ENCODE data around the gene ODF2.
"Not testable (repeated sequence)": the region's sequence is repeated elsewhere in the genome, so short reads cannot be mapped to it uniquely, and the experiment has no call there.

ODF2 gene

DNA sequence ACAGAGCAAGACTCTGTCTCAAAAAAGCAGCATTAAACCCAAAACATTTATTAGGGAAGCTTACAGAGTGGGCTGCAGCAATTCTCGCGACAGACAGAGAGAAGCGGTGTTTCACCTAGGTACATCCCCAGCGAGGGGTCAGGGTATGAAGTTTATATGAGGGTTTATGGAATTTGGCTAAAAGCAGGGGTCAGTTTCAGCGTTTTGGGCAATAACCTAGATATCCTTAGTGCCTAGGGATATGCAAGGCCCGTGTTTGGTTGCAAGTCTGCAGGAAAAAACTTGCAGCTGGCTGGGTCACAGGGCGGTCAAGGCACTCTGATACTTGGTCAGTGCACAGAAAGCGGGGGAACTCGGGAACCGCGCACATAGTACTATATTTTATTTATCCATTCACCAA, 48.1 kb downstream of the ODF2 start:
- TF ChIP-seq, protein P1, sequence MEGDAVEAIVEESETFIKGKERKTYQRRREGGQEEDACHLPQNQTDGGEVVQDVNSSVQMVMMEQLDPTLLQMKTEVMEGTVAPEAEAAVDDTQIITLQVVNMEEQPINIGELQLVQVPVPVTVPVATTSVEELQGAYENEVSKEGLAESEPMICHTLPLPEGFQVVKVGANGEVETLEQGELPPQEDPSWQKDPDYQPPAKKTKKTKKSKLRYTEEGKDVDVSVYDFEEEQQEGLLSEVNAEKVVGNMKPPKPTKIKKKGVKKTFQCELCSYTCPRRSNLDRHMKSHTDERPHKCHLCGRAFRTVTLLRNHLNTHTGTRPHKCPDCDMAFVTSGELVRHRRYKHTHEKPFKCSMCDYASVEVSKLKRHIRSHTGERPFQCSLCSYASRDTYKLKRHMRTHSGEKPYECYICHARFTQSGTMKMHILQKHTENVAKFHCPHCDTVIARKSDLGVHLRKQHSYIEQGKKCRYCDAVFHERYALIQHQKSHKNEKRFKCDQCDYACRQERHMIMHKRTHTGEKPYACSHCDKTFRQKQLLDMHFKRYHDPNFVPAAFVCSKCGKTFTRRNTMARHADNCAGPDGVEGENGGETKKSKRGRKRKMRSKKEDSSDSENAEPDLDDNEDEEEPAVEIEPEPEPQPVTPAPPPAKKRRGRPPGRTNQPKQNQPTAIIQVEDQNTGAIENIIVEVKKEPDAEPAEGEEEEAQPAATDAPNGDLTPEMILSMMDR (conservative IDR thresholded peaks at IDR 0.05; ENCODE audit: control insufficient read depth, insufficient read depth, low read depth, low read length), result no peak
- H3K4me3 ChIP-seq (ENCODE audit: control insufficient read depth, low read depth, low read length), result peak overlapping the region; percentile 94
- peak; percentile 25 for DNase-seq (ENCODE audit: low read depth)

DNA sequence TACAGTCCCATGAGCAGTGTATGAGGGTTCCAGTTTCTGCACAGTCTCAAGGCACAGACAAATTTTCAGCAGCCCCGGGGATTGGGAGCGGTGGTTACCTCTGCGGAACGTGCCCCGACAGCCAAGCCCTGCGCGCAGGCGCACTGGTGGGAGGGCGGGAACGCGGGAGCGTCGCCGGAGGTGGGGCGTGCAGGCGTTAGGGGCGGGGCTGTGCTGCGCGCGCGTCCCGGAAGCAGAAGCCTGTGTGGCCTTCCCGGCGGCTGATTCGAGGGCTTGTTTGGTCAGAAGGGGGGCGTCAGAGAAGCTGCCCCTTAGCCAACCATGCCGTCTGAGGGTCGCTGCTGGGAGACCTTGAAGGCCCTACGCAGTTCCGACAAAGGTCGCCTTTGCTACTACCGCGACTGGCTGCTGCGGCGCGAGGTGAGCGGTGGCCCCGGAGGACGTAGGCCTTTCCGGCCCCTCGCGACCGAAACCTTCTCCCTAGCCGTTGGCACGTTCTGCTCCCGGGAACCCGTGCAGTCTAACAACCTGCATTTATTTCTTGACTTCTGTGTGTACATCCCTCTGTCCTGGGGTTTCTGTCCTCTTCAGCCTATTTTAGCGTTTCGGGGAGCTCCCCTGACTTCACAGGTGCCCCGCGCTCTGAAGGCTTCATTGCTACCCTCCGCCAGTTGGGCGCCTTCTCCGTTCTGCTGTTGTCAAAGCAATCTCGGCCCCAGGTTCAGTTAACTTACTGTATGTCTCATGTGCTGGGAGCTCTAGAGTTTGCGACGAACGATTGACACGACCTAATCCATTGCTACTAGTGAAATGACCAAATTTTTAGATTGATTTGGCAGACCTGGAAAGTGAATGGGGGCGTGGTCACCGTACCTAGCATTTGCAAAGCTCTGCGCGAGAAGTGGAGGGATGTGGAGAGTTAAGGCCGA, 48.9 kb downstream of the ODF2 start, which contains the start of gene GLE1:
Gene GLE1, plus strand, starts transcription at position 235 of the 929 bp plus-strand sequence. Its CDS starts 87 bp downstream, at position 322.
- peak; percentile 84 for DNase-seq (ENCODE audit: low read depth)
- TF ChIP-seq, protein P1 (conservative IDR thresholded peaks at IDR 0.05; ENCODE audit: control insufficient read depth, insufficient read depth, low read depth, low read length), result no peak
- H3K4me3 ChIP-seq (ENCODE audit: control insufficient read depth, low read depth, low read length), result peak within 1 kb of the TSS; percentile 94

DNA sequence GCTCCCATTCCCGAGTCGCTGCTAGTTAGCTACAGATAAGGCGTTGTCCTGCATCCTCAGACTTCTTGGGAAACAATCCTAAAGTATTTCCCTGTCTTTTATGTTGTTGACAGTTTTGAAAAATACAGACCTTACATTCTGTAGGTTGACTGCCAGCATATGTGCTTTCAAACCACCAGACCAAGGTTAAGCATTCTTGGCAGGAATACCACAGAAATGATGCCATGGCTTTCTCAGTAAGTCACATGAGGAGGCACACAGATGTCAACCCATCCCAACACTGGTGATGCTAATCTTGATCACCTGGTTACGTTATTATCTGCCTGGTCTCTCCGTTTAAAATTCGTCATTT, 49.6 kb downstream of the ODF2 start:
- TF ChIP-seq, protein P1 (conservative IDR thresholded peaks at IDR 0.05; ENCODE audit: control insufficient read depth, insufficient read depth, low read depth, low read length), result no peak
- DNase-seq (ENCODE audit: low read depth), result peak; percentile 67
- H3K4me3 ChIP-seq (ENCODE audit: control insufficient read depth, low read depth, low read length), result peak overlapping the region; percentile 94

DNA sequence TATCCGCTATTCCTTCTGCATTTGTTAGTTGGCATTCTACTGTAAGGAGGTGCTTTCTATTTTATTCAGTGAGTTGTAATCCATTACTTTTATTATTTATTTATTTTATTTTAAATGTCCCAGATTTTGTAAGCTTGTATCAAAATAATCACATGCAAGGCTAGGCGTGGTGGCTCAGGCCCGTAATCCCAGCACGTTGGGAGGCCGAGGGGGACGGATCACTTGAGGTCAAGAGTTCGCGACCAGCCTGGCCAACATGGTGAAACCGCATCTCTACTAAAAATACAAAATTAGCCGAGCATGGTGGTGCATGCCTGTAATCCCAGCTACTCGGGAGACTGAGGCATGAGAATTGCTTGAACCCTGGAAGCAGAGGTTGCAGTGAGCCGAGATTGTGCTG, 50.1 kb downstream of the ODF2 start:
- H3K4me3 ChIP-seq (ENCODE audit: control insufficient read depth, low read depth, low read length), result not testable (repeated sequence)

DNA sequence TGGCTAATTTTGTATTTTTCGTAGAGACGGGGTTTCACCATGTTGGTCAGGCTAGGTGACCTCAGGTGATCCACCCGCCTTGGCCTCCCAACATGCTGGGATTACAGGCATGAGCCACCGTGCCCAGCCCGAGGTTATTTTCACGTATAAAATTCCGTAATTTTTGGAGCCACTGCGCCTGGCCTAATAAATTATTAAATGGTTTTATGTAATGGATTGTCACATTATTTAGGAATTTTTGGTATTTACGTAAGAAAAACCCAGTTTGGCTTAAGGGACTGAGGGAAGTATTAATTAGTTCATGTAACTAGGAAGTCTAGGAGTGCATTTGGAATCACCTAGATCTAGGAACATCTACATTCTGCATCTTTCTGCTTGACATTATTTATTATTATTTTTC, 57.0 kb downstream of the ODF2 start:
- DNase-seq (ENCODE audit: low read depth), result no peak
- no peak overlapping the region for H3K4me3 ChIP-seq (ENCODE audit: control insufficient read depth, low read depth, low read length)
- TF ChIP-seq, protein P1 (conservative IDR thresholded peaks at IDR 0.05; ENCODE audit: control insufficient read depth, insufficient read depth, low read depth, low read length), result no peak

More for the DNA sequence above, 50.1 kb downstream of the ODF2 start:
- DNase-seq (ENCODE audit: low read depth), result not testable (repeated sequence)

DNA sequence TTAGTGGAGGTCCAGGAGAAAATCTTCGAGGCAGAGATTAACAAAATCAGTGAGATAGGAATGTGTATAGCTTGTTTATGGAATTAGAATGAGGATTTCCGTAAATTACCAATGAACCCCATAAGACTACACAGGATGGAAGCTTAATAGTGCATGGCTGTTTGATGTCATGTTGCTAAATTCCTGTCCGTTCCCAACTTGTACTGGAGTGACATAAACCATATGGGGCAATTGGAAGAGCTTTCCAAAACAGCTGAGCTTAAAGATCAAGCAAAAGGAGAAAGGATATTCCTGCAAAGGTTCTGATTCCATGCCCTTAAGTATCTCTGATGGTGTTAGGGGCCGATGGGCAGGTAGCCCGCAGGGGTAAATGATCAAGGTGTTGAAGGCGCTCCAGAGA, 66.2 kb downstream of the ODF2 start:
- TF ChIP-seq, protein P1 (conservative IDR thresholded peaks at IDR 0.05; ENCODE audit: control insufficient read depth, insufficient read depth, low read depth, low read length), result no peak
- no peak overlapping the region for H3K4me3 ChIP-seq (ENCODE audit: control insufficient read depth, low read depth, low read length)

DNA sequence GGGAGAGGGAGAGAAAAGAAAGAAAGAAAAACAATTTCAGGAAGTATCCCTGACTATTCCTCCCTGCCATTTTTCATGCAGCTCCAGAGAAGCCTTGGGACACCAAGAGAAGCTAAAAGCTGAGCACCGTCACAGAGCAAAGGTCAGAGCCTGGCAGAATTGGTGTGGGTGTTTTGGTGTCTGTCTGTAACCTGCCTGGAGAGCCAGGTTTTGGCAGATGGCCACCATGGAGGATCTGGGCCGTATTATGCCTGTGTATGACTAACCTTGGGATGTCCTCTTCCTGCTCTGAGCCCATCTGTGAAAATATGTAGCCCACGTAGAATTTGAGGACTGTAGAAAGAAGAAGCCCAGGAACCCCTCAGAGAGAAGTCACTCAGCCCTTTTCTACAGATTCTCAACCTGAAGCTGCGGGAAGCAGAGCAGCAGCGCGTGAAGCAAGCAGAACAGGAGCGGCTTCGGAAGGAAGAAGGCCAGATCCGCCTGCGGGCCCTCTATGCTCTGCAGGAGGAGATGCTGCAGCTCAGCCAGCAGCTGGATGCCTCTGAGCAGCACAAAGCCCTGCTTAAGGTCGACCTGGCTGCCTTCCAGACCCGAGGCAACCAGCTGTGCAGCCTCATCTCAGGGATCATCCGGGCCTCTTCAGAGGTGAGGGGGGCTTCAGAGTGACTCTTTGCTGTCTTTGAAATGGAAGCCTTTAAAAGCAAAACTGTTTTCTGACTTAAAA, 67.6 kb downstream of the ODF2 start:
- TF ChIP-seq, protein P1 (conservative IDR thresholded peaks at IDR 0.05; ENCODE audit: control insufficient read depth, insufficient read depth, low read depth, low read length), result no peak
- no peak overlapping the region for H3K4me3 ChIP-seq (ENCODE audit: control insufficient read depth, low read depth, low read length)
- peak; percentile 78 for DNase-seq (ENCODE audit: low read depth)

More for the DNA sequence above, 66.2 kb downstream of the ODF2 start:
- no peak for DNase-seq (ENCODE audit: low read depth)
